A549 (cell line): ENCODE data around the gene THAP3. TPM values are rescaled to one million over a fixed set of nuclear protein-coding genes. Genes with fewer than 3 reads are reported as not detected.
A peak's percentile ranks its signal among the peaks of the same experiment; 100 is the strongest.
"Not testable (repeated sequence)": the region's sequence is repeated elsewhere in the genome, so short reads cannot be mapped to it uniquely, and the experiment has no call there.

Experiments used
- ATAC-seq, 2 experiments: fragments of 200-7000 bp in 1 of 2; fragments of >200 bp in 1 of 2; cut with Nextera tagmentation in 1 of 2; cut with Tn5 transposase in 1 of 2; 3 replicates each; pipeline versions ENCODE4 v1.8.0 to v1.9.1; 2018 to 2020; ENCODE audit warnings: mild to moderate bottlenecking in 1 of 2, moderate library complexity in 1 of 2
- CTCF ChIA-PET: fragments of 300-600 bp; sonication (Branson Sonifier 250); formaldehyde crosslinking; extraction: SDS; loops from one replicate; lab custom pipeline; 2021; ENCODE audit warnings: antibody characterized with exemption, inconsistent platforms; lab: Yijun Ruan, JAX
- POLR2A ChIA-PET: fragments of 350-600 bp; formaldehyde crosslinking; extraction: SDS; loops from one replicate; lab custom pipeline; 2021; ENCODE audit warnings: antibody characterized with exemption, inconsistent platforms; lab: Yijun Ruan, JAX
- DNase-seq, 2 experiments: peaks; one replicate each; pipeline versions ENCODE4 v3.0.0 to v3.0.0-alpha.2; 2011 to 2016; ENCODE audit warnings: low read depth in 1 of 2, low spot score in 1 of 2
- FAIRE-seq: peaks from 2 replicates; lab custom pipeline; 2011; peaks lifted over from hg19 to GRCh38; lab: Jason Lieb, UNC
- H3K27ac ChIP-seq, 2 experiments: fragments of >200 bp; sonication (Bioruptor Twin); formaldehyde crosslinking; 3 replicates each; pipeline ENCODE4 v1.5.1; 2016 to 2017
- H3K4me1 ChIP-seq: fragments of >200 bp; sonication (Bioruptor Twin); formaldehyde crosslinking; 3 replicates; pipeline ENCODE4 v1.6.1; 2016
- H3K4me2 ChIP-seq: fragments of >200 bp; sonication (Bioruptor Twin); formaldehyde crosslinking; 3 replicates; pipeline ENCODE4 v1.6.1; 2016
- H3K4me3 ChIP-seq: fragments of >200 bp; sonication (Bioruptor Twin); formaldehyde crosslinking; 3 replicates; pipeline ENCODE4 v1.5.1; 2016
- H3K9me3 ChIP-seq: fragments of >200 bp; sonication (Bioruptor Twin); formaldehyde crosslinking; 3 replicates; pipeline ENCODE4 v1.6.1; 2016
- ATOH8 ChIP-seq: fragments of 250-450 bp; sonication (Bioruptor Pico); IDR thresholded peaks from 2 replicates; pipeline ENCODE4 v1.5.0; 2020; ENCODE audit warnings: low read depth, mild to moderate bottlenecking, moderate library complexity
- CEBPB ChIP-seq, 2 experiments: fragments of >200 bp in 1 of 2; sonication (Bioruptor Twin) in 1 of 2; formaldehyde crosslinking in 1 of 2; IDR thresholded peaks; 2 replicates each; pipeline ENCODE4 v1.6.1; 2012 to 2016
- CHD2 ChIP-seq: fragments of 150-350 bp; IDR thresholded peaks from 2 replicates; pipeline ENCODE4 v1.6.1; 2014; ENCODE audit warnings: low read length; ENCODE audit not compliant: partially characterized antibody
- CHD4 ChIP-seq: fragments of 200-600 bp; sonication (generic); IDR thresholded peaks from 2 replicates; pipeline ENCODE4 v1.6.1; 2016; ENCODE audit warnings: antibody characterized with exemption, mild to moderate bottlenecking, borderline replicate concordance
- E2F6 ChIP-seq: IDR thresholded peaks from 2 replicates; pipeline ENCODE4 v1.6.1; 2012; ENCODE audit warnings: low read depth, borderline replicate concordance
- FOSL2 ChIP-seq, 2 experiments: fragments of 450-650 bp in 1 of 2; fragments of >200 bp in 1 of 2; sonication (Bioruptor Twin) in 1 of 2; formaldehyde crosslinking; IDR thresholded peaks; 2 replicates each; pipeline versions ENCODE4 v1.5.0 to v1.6.1; 2016 to 2020; ENCODE audit warnings: mild to moderate bottlenecking in 1 of 2, moderate library complexity in 1 of 2
- FOXS1 ChIP-seq: fragments of 250-450 bp; sonication (Bioruptor Pico); IDR thresholded peaks from 2 replicates; pipeline ENCODE4 v1.5.0; 2020; ENCODE audit warnings: mild to moderate bottlenecking, moderate library complexity
- GATA3 ChIP-seq: IDR thresholded peaks from 2 replicates; pipeline ENCODE4 v1.6.1; 2012; ENCODE audit warnings: borderline replicate concordance
- HOXB13 ChIP-seq: fragments of 250-450 bp; sonication (Bioruptor Pico); IDR thresholded peaks from 2 replicates; pipeline ENCODE4 v1.5.0; 2020; ENCODE audit warnings: low read depth, mild to moderate bottlenecking, moderate library complexity
- HOXB5 ChIP-seq: fragments of 250-450 bp; sonication (Bioruptor Pico); IDR thresholded peaks from 2 replicates; pipeline ENCODE4 v1.5.0; 2020; ENCODE audit warnings: mild to moderate bottlenecking, moderate library complexity
- JUNB ChIP-seq: fragments of >200 bp; sonication (Bioruptor Twin); formaldehyde crosslinking; IDR thresholded peaks from 2 replicates; pipeline ENCODE4 v1.6.1; 2016
- MAZ ChIP-seq: fragments of 150-350 bp; IDR thresholded peaks from 2 replicates; pipeline ENCODE4 v1.6.1; 2014; ENCODE audit warnings: antibody characterized with exemption, low read depth, low read length, borderline replicate concordance
- NPAS2 ChIP-seq: fragments of 250-450 bp; sonication (Bioruptor Pico); IDR thresholded peaks from 2 replicates; pipeline ENCODE4 v1.8.0; 2022; ENCODE audit warnings: mild to moderate bottlenecking, moderate library complexity, borderline replicate concordance
- PHF8 ChIP-seq: fragments of 200-600 bp; sonication (generic); IDR thresholded peaks from 2 replicates; pipeline ENCODE4 v1.6.1; 2016; ENCODE audit warnings: low read depth, mild to moderate bottlenecking, antibody characterized with exemption, moderate library complexity, borderline replicate concordance
- POLR2AphosphoS2 ChIP-seq: conservative IDR thresholded peaks from 2 replicates; pipeline ENCODE4 v1.6.1; 2012; ENCODE audit warnings: low read length, improper control_type of control experiment, inconsistent platforms
- RARB ChIP-seq: fragments of 250-450 bp; sonication (Bioruptor Pico); IDR thresholded peaks from 2 replicates; pipeline ENCODE4 v1.8.0; 2021; ENCODE audit warnings: mild to moderate bottlenecking, moderate library complexity
- RCOR1 ChIP-seq: fragments of 150-350 bp; IDR thresholded peaks from 2 replicates; pipeline ENCODE4 v1.6.1; 2014; ENCODE audit warnings: antibody characterized with exemption, low read length, low read depth
- RNF2 ChIP-seq: fragments of 200-600 bp; sonication (generic); IDR thresholded peaks from 2 replicates; pipeline ENCODE4 v1.6.1; 2016; ENCODE audit warnings: low read depth, mild to moderate bottlenecking, antibody characterized with exemption, moderate library complexity, borderline replicate concordance
- SMC3 ChIP-seq: fragments of >200 bp; sonication (Bioruptor Twin); formaldehyde crosslinking; IDR thresholded peaks from 3 replicates; pipeline ENCODE4 v1.6.1; 2018; ENCODE audit warnings: inconsistent platforms
- TFCP2L1 ChIP-seq: fragments of 250-450 bp; sonication (Bioruptor Pico); IDR thresholded peaks from 2 replicates; pipeline ENCODE4 v1.5.0; 2021; ENCODE audit warnings: mild to moderate bottlenecking
- TP53 ChIP-seq: fragments of 250-450 bp; sonication (Bioruptor Pico); IDR thresholded peaks from 2 replicates; pipeline ENCODE4 v1.5.0; 2021; ENCODE audit warnings: mild to moderate bottlenecking, moderate library complexity
- USF2 ChIP-seq: fragments of 450-650 bp; IDR thresholded peaks from 2 replicates; pipeline ENCODE4 v1.6.1; 2014; ENCODE audit warnings: antibody characterized with exemption
- ZFP36 ChIP-seq: fragments of 450-650 bp; IDR thresholded peaks from 2 replicates; pipeline ENCODE4 v1.6.1; 2014; ENCODE audit warnings: borderline replicate concordance; ENCODE audit not compliant: partially characterized antibody
- ZNF302 ChIP-seq: fragments of 250-450 bp; sonication (Bioruptor Pico); IDR thresholded peaks from 2 replicates; pipeline ENCODE4 v1.9.0; 2021; ENCODE audit warnings: inconsistent platforms, mild to moderate bottlenecking, moderate library complexity
- ZSCAN20 ChIP-seq: fragments of 250-450 bp; sonication (Bioruptor Pico); IDR thresholded peaks from 2 replicates; pipeline ENCODE4 v1.8.0; 2022; ENCODE audit warnings: mild to moderate bottlenecking, moderate library complexity
- WGBS: methylation state at CpG from one replicate; pipeline ENCODE4 v1.1.6; 2017; ENCODE audit errors: missing lambda C conversion rate; 5-methylcytosine and 5-hydroxymethylcytosine counted together
- polyA plus RNA-seq, 4 experiments: library from polyadenylated mRNA; depleted of rRNA in 3 of 4; stranded (reverse); fragments of >200 nt; fragmentation: RNase III in 1 of 4; extraction: RNeasy Plus Mini Kit Qiagen cat#74134 plus additional on column Dnase treatment in 1 of 4; gene quantifications; 2 replicates in 3 of 4; 3 replicates in 1 of 4; pipeline ENCODE4 v1.2.3, GENCODE V29; 2011 to 2017

The THAP3 gene
- polyA plus RNA-seq, 2 of the 4 experiments (the other 2 are of a cell fraction): 6.5 to 12.0 TPM

GRCh38 chr1:6657138-6657537 is 32.5 kb downstream of the THAP3 start (continued):
- no peak for TF ChIP-seq RCOR1
- no peak for TF ChIP-seq JUNB
- TF ChIP-seq ZFP36: no peak

- Histone ChIP-seq H3K4me3 (no peak overlapping the region), H3K4me2 (no peak overlapping the region), H3K4me1 (no peaks in the 10 kb centered on the region), H3K9me3 (no peaks in the 10 kb centered on the region), H3K27ac (no peak overlapping the region)
- ATAC-seq (no peak), FAIRE-seq (no peak), DNase-seq (no peak)
- ChIA-PET CTCF (interaction anchor here (1.1 kb wide), 2 partner anchors 12 to 13 kb away, joined by 3 to 7 read pairs; no protein-coding TSS in a partner anchor), POLR2A (no interaction called here)
- TF ChIP-seq NPAS2 (CRISPR knock-in tag) (no peak), MAZ (no peak), JUNB (no peak), POLR2AphosphoS2 (no peak), PHF8 (no peak), E2F6 (no peak), GATA3 (no peak), FOXS1 (CRISPR knock-in tag) (no peak), FOSL2 (IDR thresholded peaks at IDR 0.05) (no peak), FOSL2 (CRISPR knock-in tag; IDR thresholded peaks at IDR 0.05) (no peak), ATOH8 (no peak), HOXB13 (CRISPR knock-in tag) (no peak), USF2 (no peak), CHD4 (no peak), TP53 (CRISPR knock-in tag) (no peak), TFCP2L1 (CRISPR knock-in tag) (no peak)
- WGBS: 86% methylated on average over 5 of the region's 5 CpGs
Observed at GRCh38 chr1:6658359-6659060, 33.8 kb downstream of the THAP3 start.

- DNase-seq: no peak
- no peak for ATAC-seq
- WGBS: 79% methylated on average over 7 of the region's 7 CpGs
- Histone ChIP-seq H3K27ac (no peak overlapping the region), H3K4me3 (no peak overlapping the region), H3K4me1 (no peaks in the 10 kb centered on the region), H3K4me2 (no peak overlapping the region), H3K9me3 (no peaks in the 10 kb centered on the region)
- TF ChIP-seq RNF2 (no peak), RARB (CRISPR knock-in tag) (no peak), CEBPB (IDR thresholded peaks at IDR 0.05) (no peak), FOSL2 (IDR thresholded peaks at IDR 0.05) (no peak), FOSL2 (CRISPR knock-in tag; IDR thresholded peaks at IDR 0.05) (no peak), HOXB5 (no peak), TFCP2L1 (CRISPR knock-in tag) (no peak), ZSCAN20 (CRISPR knock-in tag) (no peak), SMC3 (no peak), CHD2 (no peak), ZNF302 (no peak)
- CTCF ChIA-PET: no interaction called here
- POLR2A ChIA-PET: no interaction called here
- no peak for FAIRE-seq
Observed at GRCh38 chr1:6660415-6661049, 35.9 kb downstream of the THAP3 start.

- H3K9me3 ChIP-seq, POLR2A ChIA-PET, H3K4me2 ChIP-seq, ATAC-seq, FAIRE-seq, H3K4me1 ChIP-seq, CTCF ChIA-PET, H3K4me3 ChIP-seq, H3K27ac ChIP-seq: not testable (repeated sequence)
- WGBS: 91% methylated on average over 7 of the region's 7 CpGs
- DNase-seq: peak in 1 of 2 experiments; percentile 8
Observed at GRCh38 chr1:6662468-6662867, 37.8 kb downstream of the THAP3 start.
